Left lobe of liver (tissue), 2 donors: ENCODE results near the gene ELMO3. TPM values are rescaled to one million over a fixed set of nuclear protein-coding genes. Genes with fewer than 3 reads are reported as not detected.
A peak's percentile ranks its signal among the peaks of the same experiment; 100 is the strongest.

Experiments used
- ATAC-seq: fragments of 200-7000 bp; cut with Tn5 transposase; one replicate; pipeline ENCODE4 v1.9.1; 2020; ENCODE audit warnings: mild to moderate bottlenecking, moderate library complexity
- DNase-seq: peaks from one replicate; pipeline ENCODE4 v3.0.0-alpha.2; 2020; ENCODE audit warnings: low spot score
- total RNA-seq: library from RNA; stranded (reverse); gene quantifications from one replicate; pipeline ENCODE4 v1.2.1, GENCODE V29; 2021
- donor health status: DM: no; HTN: no; CAD: no; lungs with moderate emphysema.
- donor health status: DM: no; HTN: yes; CAD: no.

The ELMO3 gene
- total RNA-seq, 1 donor from 2014 or later = 5.2 TPM

DNA sequence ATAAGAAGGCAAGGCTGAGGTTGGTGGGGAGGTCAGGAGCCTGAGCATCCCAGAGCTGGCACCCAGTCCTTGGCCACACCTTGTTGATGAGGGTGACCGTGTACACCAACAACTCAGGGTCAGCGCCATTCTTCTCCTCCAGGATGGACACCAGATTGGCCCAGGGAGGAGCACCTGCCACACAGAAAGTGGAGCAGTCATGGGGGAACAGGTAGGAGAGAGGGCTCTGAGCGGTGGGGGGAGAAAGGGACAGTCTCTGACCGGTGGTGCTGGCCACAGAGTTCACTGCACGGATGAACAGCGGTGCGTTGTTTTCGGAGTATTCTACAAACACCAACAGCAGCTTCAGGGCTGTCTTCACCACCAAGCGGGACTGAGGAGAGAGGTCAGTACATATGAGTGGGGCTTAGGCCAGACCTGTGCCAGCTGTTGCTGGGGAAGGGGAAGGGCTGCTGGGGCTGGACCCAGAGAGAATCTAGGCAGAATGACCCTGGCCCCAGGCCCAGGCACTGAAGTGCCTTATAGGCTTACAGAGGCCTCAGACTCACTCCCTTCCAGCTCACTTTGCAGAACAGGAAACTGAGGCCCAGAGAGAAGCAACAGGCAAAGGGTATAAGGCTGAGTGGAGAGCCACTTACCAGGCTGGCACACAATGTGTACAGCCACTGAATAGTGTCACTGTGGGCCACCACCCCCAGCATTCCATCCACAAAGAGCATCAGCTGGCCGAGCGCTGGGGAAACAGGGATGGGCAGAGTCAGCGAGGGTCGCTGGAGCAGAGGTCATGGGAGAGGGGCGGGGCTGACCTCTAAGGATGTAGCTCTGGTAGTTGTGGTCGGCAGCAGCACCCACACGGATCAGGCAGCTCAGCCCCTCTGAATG, 38.7 kb downstream of the ELMO3 start:
- ATAC-seq = no peak
- no peak for DNase-seq

DNA sequence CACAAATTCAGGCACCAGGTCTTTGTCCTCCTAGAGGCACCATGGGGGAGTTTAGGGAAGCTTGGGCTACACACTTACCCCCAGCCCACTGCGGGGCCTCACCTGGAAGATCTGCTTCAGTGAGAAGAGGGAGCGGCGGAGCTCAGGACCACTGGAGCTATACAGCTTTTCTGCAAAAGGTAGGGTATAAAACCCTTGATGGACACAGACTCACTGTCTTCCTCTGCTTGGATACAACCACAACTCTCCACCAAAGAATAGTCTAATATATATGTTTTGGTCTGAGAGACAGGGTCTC, 39.3 kb downstream of the ELMO3 start:
- ATAC-seq = no peak
- no peak for DNase-seq

DNA sequence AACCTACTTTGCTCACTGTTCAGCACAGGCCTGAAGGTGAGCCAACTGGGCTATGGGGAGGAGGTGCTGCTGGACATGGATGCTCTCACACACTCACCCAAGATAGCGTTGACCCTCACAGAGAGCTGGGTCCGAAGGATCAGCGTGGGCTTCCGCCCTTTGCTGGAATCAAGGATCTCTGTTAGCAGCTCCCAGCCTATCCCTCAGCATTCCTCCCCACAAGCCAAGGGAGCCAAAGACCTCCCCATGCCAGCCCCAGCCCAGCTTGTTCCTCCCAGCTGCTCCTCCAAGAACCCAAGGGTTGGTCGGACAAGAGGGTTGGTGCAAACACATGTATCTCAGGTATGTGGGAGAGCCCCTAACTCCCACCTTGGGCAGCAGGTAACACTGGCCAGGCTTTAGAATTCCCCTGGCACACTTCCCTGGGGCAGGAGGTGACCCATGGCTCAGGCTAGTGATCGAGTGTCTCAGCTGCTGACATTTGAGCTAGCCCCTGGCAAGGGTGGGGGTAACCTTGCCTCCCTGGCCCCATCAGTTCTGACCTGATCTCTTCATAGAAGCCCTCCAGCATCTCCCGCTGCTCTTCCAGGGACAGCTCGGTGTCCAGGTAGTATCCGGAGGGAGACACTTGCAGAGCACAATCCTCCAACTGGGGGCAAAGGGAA, 40.0 kb downstream of the ELMO3 start:
- DNase-seq = no peak
- ATAC-seq = no peak

DNA sequence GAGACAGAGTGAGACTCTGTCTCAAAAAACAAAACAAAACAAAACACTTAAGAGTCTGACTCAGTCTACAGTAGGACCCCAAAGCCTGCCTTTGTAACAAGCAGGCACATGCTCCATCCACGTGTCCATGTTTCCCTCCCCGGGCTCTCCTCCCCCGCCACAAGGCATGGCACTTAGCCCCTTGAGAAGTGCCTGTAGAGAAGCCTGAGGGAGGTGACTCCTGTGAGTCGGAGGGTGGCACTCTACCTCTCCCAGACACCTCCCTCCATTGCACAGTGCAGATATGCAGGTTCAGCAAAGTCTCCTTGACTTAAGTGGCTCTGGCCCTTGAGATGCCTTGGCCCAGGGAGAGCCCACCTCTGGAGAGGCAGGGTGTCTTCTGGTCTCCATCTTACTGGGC, 41.6 kb downstream of the ELMO3 start:
- ATAC-seq (no peak), DNase-seq (no peak)

DNA sequence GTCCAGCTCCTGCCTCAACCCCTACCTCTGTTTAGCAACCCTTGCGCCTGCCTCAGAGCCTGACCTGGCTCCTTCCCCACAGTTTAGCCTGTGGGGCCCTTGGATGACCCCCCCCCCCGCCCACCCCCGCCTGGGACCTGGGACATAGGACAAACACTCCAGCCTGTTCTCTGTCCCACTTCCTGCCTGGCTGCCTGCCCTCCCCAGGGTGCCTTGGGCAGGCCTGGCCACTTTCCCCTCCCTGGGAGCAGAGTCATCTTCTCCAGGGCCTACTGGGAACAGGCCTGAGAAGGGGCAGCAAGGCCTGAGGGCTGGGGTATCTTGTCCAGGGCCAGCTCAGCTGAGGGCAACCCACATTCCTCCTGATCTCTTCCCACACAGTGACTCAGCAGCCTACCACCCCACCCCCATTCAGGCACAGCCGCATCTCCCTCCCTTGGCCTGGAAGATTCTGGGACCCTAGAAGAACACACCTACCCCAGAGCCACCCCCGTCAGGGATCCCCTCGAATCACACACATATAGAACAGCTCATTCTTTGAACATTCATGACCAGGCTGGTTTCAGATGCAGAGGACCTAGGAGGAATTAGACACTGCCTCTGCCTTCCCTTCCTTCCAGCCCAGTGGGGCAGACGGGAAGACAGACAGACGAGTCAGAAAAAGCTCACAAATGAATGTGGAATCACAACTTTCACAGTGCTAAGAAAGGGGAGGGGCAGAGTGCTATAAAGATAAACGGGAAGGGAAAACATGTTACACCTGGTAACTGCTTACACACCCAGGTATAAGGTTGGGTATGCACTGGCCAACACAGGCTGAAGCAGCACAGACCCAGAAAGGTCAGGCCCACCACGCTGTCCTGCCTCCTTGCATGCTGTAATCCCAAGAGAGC, 42.3 kb downstream of the ELMO3 start:
- DNase-seq (no peak), ATAC-seq (peak; percentile 49)

DNA sequence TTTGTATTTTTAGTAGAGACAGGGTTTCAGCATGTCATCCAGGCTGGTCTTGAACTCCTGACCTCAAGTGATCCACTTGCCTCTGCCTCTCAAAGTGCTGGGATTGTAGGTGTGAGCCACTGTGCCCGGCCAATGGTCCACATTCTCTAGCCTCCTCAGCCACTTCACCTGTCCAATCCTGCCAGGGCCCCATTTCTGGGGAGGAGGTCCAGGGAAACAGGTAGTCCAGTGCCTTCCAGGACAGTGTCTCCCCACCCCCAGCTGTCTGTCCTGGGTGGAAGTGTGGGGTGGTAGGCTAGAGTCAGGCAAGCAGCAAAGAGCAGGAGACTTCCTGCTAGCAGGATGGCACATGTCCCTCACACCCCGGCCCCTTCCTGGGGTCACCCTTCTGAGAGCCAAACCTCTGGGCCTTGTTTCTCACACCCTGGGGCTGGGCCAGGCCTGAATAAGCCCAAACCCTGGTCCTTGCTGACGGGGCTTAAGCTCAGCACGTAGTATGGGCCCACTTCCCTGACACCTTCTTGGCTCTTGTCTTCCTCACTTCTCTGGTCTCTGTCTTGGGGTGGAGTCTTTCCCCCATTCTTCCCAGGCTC, 43.3 kb downstream of the ELMO3 start:
- ATAC-seq (no peak), DNase-seq (no peak)

DNA sequence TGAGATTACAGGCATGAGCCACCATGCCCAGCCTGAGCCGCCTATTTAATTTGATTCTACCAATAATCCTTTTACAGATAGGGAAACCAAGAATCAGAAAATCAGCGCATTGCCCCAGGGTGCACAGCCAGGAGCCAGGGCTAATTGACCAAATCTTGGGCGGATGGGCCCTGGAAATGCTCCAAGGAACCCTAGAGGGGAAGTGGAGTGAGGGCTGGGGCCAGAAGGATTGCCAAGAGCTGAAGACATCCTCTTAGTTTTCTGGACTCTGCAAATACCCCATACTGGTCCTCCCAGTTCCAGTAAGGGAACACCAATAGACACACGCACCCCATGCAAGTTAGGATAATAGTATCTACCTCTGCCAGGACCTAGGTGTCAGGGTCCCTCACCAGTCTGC, 44.5 kb downstream of the ELMO3 start:
- ATAC-seq (no peak), DNase-seq (no peak)

DNA sequence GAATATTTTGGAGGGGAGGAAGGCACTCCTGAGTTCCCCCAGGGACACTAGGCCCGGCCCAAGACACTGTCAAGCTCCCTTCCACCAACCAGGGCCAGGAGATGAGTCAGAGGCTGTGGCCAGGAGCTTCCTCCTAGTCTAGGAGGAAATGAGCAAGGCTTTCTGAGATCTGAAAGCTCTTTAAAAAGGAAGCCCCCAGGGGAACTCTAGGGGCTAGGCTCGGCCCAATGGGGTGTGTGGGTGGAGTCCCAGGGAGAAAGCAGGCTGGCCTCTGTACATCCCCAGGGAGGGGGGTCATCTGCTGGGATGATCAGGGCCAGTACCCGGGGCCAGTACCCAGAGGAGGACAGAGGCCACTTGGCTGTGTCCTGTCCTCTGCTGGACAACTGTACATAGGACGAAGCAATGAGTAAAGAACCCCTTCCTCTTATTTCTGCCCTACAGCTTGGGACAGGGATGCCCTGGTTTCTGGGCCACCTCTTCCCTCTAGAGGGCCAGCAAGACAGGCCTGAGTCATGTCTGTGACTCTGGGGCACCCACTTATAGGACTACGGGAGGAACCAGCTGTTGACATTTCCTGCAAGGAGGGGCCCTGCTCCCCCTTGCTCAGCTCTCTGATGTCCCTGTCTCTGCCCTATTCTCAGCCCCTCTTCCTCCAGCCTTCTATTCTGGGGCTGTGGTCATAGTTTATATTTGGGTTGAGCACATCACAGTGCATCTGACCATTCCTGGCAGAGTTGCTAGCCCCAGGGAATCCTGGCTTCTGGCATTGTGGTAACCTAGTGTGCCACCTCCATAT, 45.7 kb downstream of the ELMO3 start:
- peak; percentile 51 for DNase-seq
- peak; percentile 3 for ATAC-seq

DNA sequence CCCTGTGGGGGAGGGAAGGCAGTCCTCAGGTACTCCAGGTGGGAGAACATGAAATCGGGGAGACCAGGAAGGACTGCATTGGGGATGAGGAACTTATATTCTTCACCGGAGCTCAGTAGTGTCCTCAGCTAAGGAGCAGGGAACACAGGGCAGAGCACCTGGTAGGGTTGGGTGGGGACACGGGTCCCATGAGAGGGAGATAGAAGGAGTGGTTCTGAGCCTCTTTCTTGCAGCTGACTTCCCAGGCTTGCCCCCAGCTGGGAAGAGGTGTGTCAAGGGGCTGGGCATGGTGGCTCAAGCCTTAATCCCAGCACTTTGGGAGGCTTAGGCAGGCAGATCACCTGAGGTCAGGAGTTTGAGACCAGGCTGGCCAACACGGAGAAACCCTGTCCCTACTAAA, 46.3 kb downstream of the ELMO3 start:
- DNase-seq (no peak), ATAC-seq (no peak)

DNA sequence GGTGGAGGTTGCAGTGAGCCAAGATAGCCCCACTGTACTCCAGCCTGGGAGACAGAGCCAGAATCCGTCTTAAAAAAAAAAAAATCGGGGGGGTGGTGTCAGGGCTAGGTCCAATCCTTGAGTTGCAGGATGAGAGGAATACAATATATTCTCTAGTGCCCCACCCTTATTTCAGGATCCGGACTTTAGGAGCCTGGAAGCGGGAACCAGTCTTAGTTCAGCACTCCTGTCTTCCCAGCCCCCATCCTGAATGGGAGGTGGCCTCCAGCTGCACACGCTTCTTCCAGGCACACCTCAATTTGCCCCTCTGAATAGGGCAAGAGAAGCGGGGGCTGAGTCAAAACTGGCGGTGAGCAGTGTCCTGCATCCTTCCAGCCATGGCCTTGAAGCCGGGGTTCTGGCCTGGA, 46.7 kb downstream of the ELMO3 start:
- ATAC-seq (no peak), DNase-seq (no peak)

DNA sequence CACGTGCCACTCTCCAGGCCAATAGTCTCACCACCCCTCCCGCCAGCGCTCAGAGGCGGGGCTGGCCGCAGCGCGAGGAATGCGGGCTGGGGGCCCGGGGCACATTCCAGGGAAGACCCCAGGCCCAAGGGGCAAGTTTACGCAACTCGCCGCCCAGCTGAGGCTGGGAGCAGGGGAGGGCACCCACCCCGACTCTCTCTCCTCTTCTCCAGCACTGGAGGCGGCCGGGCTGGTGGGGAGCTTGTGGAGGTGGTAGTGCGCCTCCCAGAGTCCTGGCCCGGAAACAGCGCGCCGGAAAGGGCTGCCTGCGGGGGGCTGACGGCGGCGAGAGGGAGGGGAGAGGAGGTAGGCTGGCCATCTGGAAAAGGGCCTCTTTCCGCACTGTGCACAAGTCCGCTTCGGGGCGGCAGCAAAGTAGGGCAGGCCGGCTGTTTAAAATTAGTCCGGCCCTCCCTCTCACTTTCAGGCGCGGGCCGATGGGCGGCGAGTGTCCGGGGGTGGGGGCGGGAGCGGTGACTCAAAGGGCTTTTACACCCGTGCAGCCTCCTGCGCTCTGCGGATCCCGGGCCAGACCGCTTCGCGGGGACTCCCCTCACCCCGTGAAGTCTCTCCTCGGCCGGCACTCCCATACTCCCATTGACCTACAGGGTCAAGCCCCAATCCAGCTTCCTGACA, 47.3 kb downstream of the ELMO3 start:
- DNase-seq (peak; percentile 55), ATAC-seq (peak; percentile 40)

DNA sequence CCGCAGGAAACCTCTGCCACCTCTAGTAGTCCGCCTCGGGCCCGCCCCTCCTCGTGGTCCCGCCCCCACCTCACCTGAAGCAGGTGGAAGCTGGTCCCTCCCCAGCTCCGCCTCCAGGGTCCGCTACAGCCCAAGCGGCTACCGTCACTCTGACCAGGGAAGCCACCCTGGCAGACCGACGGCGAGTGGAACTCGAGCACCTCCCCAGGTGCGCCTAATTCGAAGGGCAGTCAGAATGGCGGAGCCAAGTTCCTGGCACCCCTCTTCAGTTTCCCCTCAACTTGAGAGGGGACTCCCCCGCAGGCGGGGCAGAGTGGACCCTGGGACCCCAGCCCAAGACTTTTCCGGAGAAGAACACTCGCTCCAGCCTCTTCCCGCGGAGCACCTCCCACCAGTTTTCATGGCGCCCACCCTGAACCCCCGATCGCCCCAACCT, 47.8 kb downstream of the ELMO3 start:
- no peak for DNase-seq
- ATAC-seq = peak; percentile 39

DNA sequence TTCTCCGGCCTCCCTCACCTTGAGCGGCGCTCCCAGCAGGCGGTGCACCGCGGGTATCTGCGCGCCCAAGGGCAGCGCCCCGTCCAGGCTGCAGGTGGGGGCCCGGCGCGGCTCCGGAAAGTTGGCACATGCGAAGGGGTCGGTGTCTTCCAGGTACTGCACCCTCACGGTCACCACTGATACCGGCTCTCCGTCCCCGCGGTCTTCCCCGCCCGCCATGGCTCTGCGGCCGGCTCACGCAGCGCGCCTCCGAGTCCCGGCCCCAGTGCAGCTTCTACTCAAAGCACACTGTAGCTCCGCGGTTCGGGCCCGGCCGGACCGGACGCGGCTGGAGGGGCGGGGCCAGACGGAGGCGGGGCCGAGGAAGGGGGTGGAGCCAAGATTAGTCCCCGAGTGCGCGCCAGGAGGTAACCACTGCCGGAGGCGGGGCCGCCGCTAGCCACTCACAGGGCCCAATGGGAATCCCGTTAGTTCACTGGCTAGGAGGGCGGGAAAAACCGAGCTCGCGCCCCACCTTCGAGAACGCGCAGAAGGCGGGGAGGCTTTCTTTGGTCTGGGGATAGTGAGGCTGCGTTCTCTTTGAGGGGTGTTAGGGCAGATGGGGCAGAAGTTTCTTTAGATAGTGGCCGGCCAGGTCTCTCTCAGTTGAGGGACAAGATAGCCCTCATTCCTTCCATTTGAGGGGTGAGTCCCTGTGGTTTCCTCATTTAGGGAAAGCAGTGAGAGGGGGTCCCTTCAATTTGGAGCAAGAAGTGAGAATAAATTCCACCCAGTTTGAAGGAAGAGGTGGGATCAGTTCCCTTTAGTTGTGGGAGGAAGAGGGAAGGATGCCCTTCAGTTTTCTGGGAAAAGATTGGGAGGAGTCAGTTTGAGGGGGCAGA, 48.5 kb downstream of the ELMO3 start, which contains the start of gene FHOD1:
Gene FHOD1 (minus strand): TSS at position 290 of the 881 bp plus-strand sequence. CDS start 71 bp downstream, at position 219.
- ATAC-seq = peak; percentile 87
- DNase-seq = peak; percentile 91

DNA sequence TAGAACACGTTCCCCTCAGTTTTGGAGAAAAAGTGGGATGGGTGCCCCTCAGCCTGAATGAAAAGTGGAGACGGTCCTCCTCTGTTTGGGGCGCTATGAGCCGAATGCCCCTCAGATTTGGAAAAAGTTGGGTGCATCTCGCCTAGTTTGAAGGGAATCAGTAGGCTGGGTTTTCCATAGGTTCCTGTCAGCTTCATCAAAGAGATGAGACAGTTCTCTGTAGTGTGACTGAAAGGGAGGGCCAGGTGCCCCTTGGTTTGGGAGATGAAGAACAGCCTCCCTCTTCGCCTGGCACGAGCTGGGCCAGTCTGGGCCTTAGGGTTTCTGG, 49.1 kb downstream of the ELMO3 start:
- DNase-seq (no peak), ATAC-seq (no peak)

DNA sequence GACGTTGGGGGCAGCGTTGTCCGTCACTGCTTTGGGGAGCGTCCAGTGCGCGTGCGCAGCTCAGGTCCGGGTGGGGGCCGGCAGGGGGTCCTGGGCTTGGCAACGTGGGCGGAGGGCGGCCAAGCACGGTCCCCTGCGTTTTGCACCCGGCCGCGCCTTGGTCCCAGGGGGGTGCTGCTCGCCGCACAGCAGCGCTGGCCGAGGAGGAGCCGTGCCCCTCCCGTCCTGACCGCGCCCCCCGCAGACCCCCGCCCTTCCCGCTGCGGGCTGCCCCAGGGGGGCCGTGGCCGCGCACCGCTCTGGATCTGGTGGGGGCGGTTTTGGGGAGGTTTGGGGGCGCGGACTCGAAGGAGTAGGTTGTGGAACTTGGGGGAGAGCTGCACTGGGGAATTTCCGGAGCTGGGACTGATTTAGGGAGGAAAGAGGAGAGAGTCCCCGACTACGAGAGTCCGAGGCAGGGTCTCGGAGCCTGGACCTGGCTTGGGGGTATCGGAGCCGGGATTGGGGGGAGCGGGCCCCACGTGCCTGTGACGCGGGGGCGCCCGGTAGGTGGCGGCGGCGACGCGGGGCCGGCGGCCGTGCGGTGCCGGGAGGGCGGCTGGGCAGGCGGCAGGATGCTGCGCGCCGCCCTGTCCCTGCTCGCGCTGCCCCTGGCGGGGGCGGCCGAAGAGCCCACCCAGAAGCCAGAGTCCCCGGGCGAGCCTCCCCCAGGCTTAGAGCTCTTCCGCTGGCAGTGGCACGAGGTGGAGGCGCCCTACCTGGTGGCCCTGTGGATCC, 49.7 kb downstream of the ELMO3 start, which contains the start of gene SLC9A5:
Gene SLC9A5 (plus strand): TSS at position 579 of the 777 bp plus-strand sequence. CDS start 36 bp downstream, at position 615.
- DNase-seq (no peak), ATAC-seq (no peak)

DNA sequence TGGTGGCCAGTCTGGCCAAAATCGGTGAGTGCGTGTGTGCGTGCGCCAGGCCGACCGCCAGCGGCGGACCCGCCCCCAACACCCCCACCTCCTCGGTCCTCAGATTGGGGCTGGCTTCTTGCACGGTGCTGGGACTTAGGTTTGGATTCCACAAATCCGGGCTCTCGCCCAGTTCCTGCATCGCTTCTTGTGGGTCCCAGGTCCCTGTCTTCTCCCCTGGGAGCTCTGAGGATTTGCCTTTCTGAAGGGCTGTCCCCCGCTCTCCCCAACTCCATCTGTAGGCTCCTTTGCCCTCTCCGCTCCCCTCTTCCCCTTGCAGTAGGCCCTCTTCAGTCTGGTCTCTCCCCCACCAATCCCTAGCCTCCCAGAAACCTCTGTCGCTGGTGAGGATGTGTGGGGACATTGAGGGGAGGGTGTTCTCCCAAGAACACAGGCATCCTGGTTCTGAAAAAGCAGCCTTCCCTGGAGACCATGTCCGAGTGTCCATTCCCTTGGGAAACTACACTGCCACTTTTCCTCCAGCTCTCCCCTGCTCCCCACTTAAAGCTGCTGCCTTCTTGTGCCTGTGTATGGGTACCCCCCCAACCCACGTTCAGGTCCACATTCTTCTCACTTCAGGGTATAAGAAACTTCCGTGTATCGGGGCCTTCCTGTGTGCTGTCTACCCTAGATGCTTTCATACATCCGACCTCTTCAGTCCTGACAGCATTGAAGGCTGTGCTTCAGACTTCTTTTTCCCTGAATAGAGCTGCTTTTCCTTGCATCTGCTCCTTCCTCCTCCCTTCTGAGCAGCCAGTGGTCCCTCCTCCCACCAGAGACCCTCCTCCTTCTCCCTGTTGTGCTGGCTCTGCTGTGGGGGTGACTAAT, 50.5 kb downstream of the ELMO3 start:
- ATAC-seq (no peak), DNase-seq (no peak)

DNA sequence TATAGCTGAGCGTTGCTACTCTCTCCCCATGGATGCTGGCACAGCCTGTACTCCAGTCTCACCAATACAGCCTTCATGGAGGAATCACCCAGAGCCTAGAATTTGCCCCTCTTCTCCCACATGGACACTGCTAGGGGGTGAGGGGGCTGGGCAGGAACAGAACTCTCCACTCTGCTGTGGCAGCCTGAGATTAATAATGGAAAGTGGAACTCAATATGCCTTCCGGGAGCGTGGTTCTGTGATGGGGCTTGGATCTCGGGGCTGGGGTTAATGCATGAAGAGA, 51.1 kb downstream of the ELMO3 start:
- DNase-seq (no peak), ATAC-seq (no peak)
